GM15510 (cell line): ENCODE data around the gene RASAL3.

Experiments
- POLR2A ChIP-seq: IDR thresholded peaks from 3 replicates; pipeline ENCODE4 v1.6.1; 2011; ENCODE audit warnings: borderline replicate concordance; ENCODE audit not compliant: insufficient read length; ENCODE audit errors: extremely low read depth

Gene RASAL3

DNA sequence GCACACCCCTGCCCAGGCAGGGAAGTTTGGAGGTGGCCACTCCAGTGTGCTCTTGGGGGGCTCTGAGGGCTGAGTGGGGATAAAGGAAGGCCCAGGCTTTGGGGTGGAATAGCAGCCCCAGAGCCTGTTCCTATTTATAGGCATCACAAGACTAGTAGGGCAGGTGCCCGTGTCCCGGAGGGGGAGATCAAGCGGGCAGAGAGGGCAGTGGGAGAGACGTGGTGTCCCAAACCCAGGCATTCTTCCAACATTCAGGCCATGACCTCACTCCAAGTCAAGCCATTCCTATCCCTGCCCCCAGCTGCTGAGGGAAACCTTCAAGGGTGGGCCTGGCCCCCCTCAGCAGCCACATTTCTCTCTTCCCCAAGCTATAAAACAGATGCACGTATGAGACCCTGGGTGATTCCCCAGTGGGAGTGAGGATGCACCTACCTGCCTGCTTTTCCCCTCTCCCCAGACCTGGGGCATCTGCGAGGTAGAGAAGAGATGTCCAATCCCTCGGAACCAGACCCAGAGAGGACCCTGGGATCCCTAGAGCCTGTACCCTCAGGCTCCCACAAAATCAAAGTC, 18.5 kb downstream of the RASAL3 start:
- no peak for TF ChIP-seq POLR2A

DNA sequence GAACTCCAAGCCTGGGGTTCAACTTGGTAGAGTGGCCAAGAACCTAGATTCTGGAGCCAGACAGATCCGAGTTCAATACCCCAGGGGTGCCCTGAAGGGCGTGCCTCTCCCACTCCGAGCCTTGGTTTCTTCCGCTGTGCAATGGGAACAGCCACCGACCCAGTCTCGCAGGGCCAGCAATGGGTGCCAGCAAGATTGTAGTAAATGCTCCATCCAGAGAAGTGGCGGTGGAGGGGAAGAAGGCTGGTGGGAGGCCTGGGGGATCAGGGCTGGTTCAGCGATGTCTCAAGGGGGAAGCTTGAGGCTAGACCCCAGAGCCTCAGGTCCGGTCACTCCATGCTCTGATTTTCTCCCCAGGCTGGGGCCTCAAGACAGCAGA, 19.1 kb downstream of the RASAL3 start:
- no peak for TF ChIP-seq POLR2A

DNA sequence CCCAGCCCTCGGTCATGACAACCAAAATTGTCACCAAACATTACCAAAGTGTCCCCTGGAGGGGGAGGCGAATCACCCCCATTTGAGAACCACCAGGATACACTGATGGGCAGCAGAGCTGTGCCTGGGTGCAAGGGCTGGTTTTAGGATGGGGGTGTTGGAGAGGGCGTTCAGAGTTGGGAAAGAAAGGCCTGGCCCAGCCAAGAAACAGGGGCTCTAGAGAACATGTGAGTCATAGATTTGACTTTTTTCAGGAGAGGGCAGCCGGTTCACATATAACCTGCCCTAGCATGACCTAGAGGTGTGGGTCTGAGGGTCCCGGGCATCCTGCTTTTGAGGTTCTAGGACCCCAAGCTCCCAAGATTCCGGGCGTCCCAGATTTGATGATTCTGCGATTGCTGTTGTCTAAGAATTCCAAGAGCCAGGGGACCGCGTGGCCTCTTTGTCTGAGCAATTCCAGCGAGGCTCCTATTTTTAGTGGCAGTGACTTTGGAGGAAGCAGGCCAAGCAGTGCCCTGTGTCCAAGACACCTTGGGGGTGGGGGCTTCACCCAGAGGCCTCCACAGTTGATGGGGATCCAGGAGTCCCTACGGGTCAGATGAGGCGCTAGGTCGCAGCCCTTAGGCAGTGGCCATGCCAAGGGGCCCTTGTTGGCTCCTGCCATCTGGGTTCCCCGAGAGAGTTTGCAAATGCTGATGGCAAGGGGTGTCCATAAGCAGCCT, 19.7 kb downstream of the RASAL3 start:
- TF ChIP-seq POLR2A, result no peak

DNA sequence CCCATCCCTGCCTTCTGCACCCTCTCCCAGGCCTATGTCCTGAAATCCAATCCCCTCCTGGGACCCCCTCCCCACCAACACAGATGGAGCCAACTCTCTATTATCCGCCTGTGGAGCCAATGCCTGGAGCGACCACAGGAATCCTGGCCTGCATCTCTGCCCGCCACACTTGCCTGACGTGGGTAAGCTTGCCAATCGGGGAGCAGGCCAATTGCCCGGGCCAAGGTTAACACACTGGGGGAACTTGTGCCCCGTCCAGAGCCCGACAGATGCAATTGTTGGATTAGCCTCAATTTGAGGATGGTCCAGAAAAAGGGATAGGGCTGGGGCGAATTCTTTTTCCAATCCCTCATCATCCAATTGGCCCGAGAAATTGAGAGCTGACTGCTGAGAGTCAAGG, 20.5 kb downstream of the RASAL3 start:
- no peak for TF ChIP-seq POLR2A

DNA sequence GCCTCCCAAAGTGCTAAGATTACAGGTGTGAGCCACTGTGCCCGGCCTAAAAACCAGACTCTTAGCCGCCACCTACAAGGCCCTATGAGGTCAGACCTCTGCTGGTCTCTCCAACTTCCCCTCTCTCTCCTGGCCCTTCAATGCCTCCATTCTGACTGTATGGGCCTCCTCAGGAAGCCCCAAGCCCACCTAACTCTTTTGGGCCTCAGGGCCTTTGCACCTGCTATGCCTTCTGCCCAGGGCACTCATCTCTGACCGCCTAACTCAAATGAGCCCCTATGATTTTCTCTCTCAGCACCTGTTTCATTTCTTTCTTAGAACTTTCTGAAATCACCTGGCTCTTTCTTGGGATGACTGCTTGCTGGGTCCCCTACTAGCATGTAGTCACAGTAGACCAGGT, 21.0 kb downstream of the RASAL3 start:
- no peak for TF ChIP-seq POLR2A

DNA sequence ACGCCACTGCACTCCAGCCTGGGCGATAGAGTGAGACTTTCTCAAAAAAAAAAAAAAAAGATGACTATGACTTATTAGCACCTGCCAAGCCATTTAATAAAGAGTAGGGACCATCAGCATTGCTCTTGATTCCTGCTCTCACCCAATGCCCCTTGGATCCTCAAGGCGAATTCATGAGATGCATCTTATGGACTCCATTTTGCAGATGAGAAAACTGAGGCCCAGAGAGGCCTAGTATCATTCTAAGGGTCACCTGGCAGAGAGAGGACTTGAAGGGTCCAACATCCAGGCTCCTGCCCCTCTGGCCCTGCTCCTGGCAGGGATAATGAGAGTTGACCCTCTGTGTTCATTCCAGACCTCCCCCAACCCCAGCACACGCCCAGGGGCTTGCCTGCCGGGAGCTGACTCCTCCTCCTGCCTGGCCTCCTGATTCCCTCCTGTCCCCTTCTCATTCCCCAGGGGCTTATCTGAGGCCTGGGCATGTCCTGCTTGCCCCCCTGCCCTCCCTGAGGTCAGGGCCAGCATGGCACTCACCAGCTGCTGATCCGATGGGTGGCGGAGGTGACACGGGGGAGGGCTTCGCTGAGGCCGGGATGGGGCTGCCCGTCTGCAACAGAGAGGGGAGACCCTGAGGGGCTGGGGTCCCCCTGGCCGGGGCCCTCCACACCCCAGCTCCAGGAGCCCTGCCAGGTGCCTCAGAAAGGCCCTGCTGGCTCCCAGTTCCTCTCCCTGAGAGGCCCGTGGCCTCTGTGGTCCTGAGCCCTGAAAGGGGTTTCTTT, 22.0 kb downstream of the RASAL3 start:
- TF ChIP-seq POLR2A, result no peak

DNA sequence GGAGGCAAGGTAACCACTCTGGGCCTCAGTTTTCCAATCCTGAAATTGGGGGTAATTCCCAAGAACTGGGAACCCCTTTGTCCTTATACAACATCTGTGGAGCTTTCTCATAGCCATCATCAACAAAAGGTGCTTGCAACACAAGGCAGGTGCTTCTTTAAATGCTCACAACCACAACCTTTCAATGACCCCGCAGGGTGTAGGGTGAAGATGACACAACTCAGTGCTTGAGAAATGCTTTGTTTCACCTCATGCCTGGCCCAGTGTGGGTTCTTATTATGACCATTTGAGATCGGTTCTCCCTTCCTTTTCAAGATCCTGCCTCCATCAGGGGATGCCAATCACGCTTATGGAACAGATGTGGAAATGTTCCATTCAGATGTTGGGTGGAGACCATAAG, 23.0 kb downstream of the RASAL3 start:
- TF ChIP-seq POLR2A, result no peak

DNA sequence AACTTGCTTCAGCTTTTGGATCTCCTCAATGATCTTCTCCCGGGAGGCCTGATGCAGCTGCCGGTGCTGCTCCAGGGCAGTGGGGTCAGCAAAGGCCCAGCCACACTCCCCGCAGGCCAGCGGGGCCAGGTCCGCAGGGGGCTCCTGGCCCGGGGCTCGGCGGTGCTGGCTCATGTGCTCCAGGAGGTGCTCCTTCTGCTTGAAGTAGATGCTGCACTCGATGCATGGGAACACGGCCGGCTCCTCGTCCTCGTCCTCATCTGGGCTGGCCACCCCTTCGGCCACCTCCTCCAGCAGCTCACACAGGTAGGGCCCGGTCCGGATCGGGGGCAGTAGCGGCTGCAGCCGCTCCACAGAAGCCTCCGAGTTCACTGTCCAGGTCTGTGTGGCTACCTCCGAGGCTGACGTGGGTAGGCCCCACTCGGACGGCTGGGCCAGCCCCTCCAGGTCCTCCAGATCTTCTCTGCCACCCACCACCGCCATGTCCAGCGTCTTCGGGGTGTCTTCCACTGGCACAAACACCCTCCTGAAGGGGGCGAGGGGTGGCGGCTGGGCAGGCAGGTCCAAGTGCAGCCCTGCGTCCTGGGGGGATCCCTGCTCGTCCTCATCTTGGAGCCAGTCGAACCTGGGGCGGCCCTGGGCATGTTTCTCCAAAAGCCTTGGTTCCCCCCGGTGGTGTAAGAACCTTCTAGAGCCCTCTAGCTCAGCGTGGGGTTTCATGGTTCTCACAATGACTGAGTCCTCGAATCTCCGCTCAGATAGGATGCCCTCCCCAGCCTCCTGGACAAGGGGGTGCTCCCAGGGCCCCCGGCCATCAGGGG, 24.3 kb downstream of the RASAL3 start:
- no peak for TF ChIP-seq POLR2A

DNA sequence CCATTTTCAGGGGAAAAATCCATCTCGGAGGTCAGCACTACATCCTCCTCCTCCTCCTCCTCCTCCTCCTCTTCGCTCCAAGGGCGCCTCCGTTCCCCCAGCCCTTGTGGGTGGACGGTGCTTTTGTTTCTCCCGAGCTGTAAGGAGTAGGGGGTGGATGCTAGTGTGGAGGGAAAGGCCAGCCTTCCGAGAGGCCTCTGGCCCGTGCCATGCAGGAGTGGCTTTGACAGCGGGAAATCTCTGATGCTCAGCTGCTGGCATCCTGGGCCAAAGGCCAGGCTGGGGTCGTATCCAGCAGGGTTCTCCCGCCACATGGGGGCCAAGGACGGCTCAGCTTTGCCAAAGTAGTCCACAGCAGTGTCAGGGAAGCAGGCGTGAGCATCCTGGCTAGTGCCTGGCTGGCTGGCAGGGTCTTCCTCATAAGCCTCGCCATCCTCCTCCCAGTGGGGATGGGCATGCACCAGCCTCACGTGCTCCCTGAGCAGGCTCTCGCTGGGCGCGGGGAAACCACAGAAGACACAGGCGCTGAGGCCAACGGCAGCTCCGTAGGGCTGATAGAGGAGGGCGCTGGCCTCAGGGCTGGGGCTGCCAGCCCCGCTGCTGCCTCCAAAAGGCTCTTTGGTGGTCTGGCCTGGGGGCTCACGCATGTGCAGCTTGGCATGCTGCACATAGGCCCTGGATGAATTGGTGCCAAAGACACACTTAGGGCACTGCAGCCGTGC, 25.1 kb downstream of the RASAL3 start:
- TF ChIP-seq POLR2A, result no peak

DNA sequence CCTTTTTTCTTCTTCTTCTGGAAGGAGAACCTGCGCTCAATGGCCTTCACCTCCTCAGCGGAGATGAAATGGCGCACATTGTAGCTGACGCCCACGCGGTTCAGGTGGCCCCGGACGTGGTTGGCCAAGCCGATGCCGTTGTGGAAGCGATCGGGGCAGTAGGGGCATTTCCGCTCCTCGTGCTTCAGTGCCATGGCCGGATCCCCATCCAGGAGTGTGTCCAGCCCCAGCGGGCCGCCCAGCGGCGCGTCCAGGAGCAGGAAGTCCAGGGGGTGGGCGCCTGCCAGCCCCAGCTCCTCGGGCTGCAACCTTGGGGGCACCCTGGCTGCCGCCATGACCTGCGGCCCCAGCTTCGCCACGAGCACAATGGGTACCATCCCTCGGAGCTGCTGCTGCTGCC, 25.8 kb downstream of the RASAL3 start:
- no peak for TF ChIP-seq POLR2A

DNA sequence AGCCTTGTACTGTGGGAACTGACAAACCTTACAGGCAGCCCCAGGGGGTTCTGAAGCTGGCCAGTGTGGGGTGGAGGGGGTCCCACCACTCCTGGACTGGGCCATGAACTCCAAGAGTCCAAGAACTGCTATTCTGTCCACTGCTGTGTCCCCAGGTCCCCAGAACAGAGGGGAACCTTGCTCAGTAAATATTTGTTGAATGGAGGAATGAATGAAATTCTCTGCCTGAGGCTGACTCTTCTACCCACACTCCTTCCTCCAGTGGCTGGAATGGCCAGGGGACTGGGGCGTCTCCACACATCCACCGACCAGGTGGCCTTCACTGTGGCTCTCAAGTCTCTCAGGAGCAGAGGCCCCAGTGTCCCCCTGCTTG, 26.2 kb downstream of the RASAL3 start:
- TF ChIP-seq POLR2A, result no peak

DNA sequence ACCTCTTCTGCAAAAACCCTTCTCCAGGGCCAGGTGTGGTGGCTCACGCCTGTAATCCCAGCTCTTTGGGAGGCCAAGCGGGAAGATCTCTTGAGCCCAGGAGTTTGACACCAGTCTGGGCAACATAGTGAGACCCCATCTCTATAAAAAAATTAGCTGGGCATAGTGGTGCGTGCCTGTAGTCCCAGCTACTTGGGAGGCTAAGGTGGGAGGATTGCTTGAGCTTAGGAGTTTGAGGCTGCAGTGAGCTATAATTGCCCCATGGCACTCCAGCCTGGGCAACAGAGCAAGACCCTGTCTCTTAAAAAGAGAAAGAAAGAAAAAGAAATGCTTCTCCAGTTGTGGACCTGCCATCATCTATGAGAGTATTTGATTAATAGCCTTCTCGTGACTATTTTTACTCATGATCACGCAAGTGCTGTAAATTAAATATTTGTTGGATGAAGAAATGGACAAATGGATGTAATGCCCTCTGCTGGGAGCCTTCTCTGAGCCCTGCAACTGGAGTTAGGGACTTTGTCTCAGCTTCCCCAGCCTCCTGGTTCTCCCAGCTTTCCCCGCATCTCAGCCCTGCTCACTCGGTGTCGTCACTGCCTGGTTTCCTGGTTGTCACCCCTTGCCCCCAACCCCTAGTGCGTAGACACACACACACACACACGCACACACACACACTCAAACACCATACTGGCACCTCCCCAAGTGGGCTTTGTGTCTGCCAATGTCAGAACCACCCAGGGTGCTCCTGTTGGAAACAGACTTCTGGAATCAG, 26.8 kb downstream of the RASAL3 start:
- no peak for TF ChIP-seq POLR2A

DNA sequence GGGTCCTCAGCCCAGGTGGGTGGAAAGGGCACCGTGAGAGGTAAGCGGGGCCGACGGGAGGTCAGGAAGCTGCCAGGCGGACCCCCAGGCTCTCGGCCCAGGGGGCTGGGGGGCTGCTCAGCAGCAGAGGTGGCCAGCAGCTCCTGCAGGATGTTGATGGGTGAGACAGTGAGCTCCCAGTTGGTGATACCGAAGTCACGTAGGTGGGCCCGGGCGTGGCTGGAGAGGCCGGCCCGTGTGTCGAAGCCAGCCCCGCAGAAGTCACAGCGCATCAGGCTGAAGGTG, 27.6 kb downstream of the RASAL3 start:
- no peak for TF ChIP-seq POLR2A

DNA sequence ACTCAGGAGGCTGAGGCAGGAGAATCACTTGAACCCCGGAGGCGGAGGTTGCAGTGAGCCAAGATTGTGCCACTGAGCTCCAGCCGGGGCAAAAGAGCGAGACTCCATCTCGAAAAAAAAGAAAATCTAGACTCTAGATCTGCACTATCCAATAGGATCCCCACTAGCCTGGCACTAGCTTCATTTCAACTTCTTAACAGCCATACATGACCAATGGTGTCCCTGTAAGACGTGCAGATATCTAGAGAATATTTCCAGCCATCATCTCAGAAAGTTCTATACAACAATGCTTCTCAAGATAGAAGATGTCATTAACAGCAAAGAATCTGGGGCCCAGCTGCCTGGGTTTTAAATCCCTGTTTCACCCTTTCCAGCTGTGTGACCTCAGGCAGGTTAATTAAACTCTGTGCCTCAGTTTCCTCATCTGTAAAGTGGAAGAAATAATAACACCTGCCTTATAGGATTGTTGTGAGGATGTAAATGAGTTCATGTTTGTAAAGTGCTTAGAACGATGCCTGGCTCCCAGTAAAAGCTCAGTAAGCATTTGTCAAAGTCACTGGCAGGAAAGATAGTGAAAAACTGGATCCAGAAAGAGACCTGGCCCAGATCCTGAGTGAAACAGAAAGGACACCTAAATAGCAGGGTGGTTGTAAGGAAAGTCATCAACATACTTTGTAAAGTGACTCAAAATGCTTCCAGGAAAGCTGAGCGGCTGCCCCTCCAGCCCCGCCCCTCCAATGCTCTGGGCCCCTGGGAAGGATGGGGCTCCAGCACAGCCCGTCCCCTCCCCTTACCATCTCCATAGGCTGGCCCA, 28.1 kb downstream of the RASAL3 start:
- no peak for TF ChIP-seq POLR2A

DNA sequence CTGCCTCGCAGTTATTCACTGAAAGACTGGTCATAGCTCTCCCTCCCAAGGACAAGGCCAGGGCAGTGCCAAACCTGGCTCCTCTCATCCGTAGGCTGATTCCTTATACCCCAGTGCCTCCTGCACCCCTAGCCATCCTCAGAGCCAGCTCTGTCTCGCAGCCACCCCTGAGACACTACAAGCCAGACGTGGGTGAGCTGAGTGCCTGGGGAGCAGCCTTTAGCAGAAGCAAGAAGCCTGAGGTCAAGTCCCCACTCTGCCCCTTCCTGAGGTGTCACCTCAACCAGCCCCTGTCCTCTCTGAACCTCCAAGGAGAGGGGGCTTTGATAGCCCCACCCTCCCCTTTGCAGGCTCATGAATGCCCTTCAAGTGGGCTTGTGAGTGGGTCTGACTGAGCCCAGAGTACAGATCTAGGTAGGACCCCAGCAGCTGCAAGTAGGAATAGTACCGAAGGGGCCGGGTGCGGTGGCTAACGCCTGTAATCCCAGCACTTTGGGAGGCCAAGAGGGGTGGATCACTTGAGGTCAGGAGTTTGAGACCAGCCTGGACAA, 30.8 kb downstream of the RASAL3 start:
- TF ChIP-seq POLR2A, result no peak
